ENCODE results near the gene RAB44.

Gene RAB44

DNA sequence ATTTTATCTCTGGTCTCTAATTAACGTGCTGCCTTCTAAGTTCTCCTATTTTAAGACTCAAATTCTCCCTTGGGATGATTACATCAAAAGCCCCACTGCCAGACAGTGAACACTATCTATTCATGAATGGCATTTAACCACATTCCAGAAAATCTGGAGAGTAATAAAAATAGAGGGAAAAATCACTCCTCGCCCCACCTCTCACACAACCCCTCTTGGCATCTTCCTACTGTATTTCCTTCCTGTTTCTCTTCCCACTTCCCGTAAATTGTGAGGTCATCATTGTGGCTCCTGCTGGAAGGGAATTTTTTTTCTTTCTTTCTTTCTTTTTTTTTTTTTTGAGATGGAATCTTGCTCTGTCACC lies 31.5 kb downstream of the RAB44 start:
- no peaks in the 10 kb centered on the region for H3K36me3 ChIP-seq (ENCODE audit: insufficient read depth, low read length)
- H3K9ac ChIP-seq (ENCODE audit: low read depth, low read length), result no peak overlapping the region
- H3K27me3 ChIP-seq (ENCODE audit: control insufficient read depth, insufficient read depth, low read length), result peaks cover 4% of the 10 kb centered on the region
- no peak overlapping the region for H3K4me2 ChIP-seq (ENCODE audit: low read length)
- H3K4me3 ChIP-seq (ENCODE audit: low read length), result no peak overlapping the region
- no peaks in the 10 kb centered on the region for H3K9me3 ChIP-seq (replicated peaks; ENCODE audit: low read length)
- peaks cover 6% of the 10 kb centered on the region for H3K4me1 ChIP-seq (ENCODE audit: control insufficient read depth, insufficient read depth, low read length)

DNA sequence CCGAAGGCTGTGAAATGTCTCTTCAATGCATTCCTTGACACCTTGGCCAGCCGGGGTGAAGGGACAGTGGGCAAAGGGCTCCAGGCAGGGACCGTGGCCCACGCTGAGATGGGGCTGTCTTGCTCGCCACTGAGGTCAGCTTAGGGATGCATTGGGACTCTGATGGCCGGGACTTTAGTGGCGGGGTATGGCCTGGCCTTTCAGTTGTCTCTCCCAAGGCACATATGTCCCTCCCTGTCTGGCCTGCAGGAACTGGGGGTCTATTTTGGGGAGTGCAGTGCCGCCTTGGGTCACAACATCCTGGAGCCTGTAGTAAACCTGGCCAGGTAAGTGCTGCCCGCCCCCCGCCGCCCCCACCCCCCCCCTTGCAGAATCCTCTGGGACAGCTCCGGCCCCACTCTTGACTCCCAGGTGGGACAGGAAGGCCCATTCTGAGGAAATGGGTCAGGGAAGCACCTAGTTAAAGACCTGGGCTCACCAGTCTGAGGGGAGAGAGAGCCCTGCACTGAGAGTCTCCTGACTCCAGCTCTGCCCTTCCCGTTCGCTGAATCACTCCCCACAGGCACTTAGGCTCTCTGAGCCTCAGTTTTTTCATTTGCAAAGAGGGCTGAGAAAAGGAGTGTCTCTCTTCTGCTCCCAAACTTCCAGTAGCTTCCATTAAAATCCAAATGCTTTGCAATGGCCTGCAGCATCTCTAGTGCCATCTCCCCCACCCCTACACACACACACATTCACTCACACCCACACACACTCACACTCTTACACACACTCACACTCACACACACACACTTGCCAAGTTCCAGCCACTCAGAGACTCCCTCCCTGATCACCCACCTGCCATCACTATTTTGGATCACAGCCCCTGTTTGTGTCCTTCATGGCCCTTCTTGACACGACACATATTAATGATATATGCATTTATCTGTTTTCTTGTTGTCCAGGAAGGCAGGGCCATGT lies 33.1 kb downstream of the RAB44 start:
- Histone ChIP-seq H3K4me3 (ENCODE audit: low read length) (no peak overlapping the region), H3K27me3 (ENCODE audit: control insufficient read depth, insufficient read depth, low read length) (peaks cover 7% of the 10 kb centered on the region), H3K36me3 (ENCODE audit: insufficient read depth, low read length) (no peaks in the 10 kb centered on the region), H3K4me1 (ENCODE audit: control insufficient read depth, insufficient read depth, low read length) (peaks cover 16% of the 10 kb centered on the region), H3K9ac (ENCODE audit: low read depth, low read length) (no peak overlapping the region), H3K4me2 (ENCODE audit: low read length) (no peak overlapping the region), H3K9me3 (replicated peaks; ENCODE audit: low read length) (no peaks in the 10 kb centered on the region)

DNA sequence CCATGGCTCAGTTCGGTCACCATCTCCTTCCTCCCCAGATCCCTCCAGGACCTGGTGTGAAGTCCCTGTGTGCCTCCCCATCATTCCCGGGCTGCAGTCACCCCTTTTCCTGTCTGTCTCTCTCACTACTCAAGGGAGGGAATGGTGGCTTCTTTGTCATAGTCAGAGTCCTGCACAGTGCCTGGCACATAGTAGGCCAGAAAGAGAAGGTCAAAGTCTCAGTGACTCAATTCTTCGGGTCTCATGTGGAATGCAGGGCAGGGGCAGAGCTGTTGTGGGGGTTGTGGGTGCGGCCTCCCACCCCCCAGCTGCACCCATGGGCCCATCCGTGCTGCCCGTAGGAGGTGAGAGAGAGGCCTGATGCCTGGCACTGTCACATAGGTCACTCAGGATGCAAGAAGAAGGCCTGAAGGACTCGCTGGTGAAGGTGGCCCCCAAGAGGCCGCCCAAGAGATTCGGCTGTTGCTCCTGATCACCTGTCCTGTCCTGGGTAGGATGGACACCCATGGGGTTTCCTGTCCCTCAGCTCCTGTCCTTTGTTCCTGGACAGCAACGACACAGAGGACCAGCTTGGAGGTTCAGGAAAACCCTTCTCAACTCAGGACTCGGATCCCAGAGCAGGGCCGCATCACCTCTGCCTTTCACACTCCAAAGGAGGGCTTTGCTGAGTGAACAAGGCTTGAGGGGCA lies 34.1 kb downstream of the RAB44 start:
- no peaks in the 10 kb centered on the region for H3K36me3 ChIP-seq (ENCODE audit: insufficient read depth, low read length)
- peaks cover 18% of the 10 kb centered on the region for H3K4me1 ChIP-seq (ENCODE audit: control insufficient read depth, insufficient read depth, low read length)
- H3K4me3 ChIP-seq (ENCODE audit: low read length), result no peak overlapping the region
- H3K9me3 ChIP-seq (replicated peaks; ENCODE audit: low read length), result no peaks in the 10 kb centered on the region
- no peak overlapping the region for H3K9ac ChIP-seq (ENCODE audit: low read depth, low read length)
- peaks cover 7% of the 10 kb centered on the region for H3K27me3 ChIP-seq (ENCODE audit: control insufficient read depth, insufficient read depth, low read length)
- no peak overlapping the region for H3K4me2 ChIP-seq (ENCODE audit: low read length)

DNA sequence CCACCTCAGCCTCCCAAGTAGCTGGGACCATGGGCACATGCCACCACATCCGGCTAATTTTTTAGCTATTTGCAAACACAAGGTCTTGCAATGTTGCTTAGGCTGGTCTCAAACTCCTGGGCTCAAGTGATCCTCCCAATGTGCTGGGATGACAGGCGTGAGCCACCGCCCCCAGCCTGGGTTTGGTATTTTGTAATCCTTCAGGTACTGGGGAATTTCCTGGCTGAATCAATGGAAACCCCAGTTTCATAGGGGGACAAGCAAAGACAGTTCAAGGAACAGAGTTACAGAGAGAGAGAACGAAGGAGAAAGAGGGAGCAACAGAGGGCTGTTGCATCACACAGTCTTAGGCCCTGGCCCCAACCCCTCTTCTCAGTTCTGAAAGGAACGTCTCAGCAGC lies 35.7 kb downstream of the RAB44 start:
- no peak overlapping the region for H3K4me2 ChIP-seq (ENCODE audit: low read length)
- H3K36me3 ChIP-seq (ENCODE audit: insufficient read depth, low read length), result no peaks in the 10 kb centered on the region
- no peak overlapping the region for H3K9ac ChIP-seq (ENCODE audit: low read depth, low read length)
- no peak overlapping the region for H3K4me3 ChIP-seq (ENCODE audit: low read length)
- H3K9me3 ChIP-seq (replicated peaks; ENCODE audit: low read length), result no peaks in the 10 kb centered on the region
- peaks cover 7% of the 10 kb centered on the region for H3K27me3 ChIP-seq (ENCODE audit: control insufficient read depth, insufficient read depth, low read length)
- peaks cover 18% of the 10 kb centered on the region for H3K4me1 ChIP-seq (ENCODE audit: control insufficient read depth, insufficient read depth, low read length)

DNA sequence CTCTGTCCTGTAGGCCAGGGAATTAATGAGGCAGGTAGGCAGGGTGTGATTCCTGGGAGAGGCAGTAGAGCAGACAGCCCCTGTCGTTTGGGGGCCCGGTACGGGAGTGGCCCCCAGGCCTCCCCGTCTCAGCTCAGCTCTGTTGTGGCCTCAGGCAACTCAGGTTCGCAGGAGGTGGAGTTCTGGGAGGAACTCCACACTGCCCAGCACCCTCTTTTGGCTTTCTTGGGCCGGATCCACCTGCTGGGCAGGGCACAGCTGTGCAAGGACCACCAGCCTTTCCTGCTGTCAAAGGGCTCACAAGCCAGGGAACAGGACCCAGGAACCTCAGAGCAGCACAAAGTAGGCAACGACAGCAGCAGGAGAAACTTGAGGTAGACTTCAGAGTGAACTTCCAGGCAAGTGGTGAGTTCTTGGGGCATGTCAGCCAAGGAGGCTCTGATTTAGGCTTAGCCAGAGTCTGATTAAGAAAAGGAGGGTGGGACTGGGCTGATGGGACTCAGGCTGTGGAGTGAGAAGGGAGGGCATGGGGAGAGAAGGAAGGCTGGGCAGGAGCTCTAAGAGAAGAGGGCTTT lies 36.9 kb downstream of the RAB44 start:
- Histone ChIP-seq H3K9ac (ENCODE audit: low read depth, low read length) (no peak overlapping the region), H3K4me3 (ENCODE audit: low read length) (peak overlapping the region; percentile 8), H3K4me1 (ENCODE audit: control insufficient read depth, insufficient read depth, low read length) (peaks cover 12% of the 10 kb centered on the region), H3K36me3 (ENCODE audit: insufficient read depth, low read length) (no peaks in the 10 kb centered on the region), H3K27me3 (ENCODE audit: control insufficient read depth, insufficient read depth, low read length) (peaks cover 7% of the 10 kb centered on the region), H3K4me2 (ENCODE audit: low read length) (peak overlapping the region; percentile 68), H3K9me3 (replicated peaks; ENCODE audit: low read length) (no peaks in the 10 kb centered on the region)

DNA sequence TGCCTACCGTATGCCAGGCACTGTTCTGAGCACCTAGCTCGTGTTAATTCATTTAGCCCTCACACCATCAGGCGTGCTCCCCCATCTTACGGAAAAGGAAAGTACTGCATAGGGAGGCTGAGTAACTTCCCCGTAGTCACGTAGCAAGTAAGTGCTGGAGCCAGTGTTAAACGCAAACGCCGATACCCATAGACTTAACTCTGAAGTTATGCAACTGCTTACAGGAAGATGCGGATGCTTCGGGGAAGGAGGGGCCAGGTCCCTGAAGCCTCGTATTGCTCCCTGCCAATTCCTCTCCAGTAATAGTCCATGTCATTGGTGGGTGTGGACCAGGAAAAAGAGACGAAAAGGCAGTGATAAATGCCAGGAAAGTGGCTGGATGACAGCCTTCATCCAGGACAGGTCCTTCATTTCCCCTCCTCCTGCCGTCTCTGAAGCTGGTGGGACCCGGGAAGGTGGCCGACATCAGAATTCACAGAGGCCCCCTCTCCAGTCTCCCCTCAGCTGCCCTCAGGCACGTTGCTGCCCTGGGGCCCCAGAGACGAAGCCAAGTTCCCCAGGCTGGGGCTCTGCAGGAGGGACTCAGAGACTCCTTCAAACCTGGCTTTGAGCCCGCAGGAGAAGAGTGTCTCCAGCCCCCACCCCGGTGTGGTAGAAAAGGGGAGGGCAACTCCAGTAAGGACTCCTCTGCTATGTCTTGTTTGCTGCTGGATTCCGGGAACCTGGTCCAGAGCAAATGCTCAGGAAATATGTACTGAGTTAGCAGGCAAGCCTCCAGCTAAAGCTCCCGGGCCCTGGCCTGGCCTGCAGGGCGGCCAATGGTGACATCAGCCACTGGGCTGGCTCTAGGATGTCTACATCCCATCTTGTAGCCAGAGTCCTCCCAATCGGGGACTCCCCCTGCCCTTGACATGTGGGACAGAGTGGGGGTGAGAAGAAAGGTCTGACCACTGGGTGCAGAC lies 37.8 kb downstream of the RAB44 start:
- Histone ChIP-seq H3K36me3 (ENCODE audit: insufficient read depth, low read length) (no peaks in the 10 kb centered on the region), H3K9me3 (replicated peaks; ENCODE audit: low read length) (no peaks in the 10 kb centered on the region), H3K4me3 (ENCODE audit: low read length) (peak overlapping the region; percentile 8), H3K4me2 (ENCODE audit: low read length) (peak overlapping the region; percentile 68), H3K4me1 (ENCODE audit: control insufficient read depth, insufficient read depth, low read length) (peaks cover 12% of the 10 kb centered on the region), H3K9ac (ENCODE audit: low read depth, low read length) (no peak overlapping the region), H3K27me3 (ENCODE audit: control insufficient read depth, insufficient read depth, low read length) (peaks cover 7% of the 10 kb centered on the region)

DNA sequence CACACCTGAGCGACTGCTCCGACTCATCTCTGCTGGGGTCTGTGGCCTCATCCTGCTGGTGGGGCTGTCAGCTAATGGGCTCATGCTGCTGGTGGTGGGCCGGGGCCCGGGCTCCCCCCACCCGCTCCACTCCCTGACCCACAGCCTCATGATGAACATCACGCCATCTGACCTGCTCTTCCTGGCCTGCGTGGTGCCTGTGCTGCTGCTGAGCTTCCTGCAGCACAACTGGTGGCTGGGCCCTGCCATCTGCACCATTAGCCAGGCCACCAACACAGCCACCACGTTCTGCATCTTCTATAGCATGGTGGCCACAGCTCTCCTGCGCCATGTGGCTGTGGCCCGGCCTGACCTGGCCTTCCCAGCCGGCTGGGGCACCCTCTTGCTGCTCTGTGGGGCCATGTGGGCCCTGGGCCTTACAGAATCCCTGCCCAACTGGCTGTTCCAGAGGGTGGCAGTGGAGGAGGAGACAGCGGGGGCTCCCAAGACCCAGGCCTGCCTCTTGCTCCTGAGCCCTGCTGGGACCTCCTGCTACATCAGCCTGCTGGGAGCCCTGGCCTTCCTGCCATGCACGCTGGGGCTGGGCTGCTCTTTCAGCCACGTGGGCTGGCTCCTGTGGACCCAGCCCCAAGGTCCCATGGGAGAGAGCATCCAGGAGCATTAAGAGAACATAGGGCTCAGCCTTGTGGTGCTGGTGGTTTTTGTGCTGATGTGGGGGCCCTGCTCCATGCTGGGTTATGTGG lies 39.6 kb downstream of the RAB44 start:
- Histone ChIP-seq H3K36me3 (ENCODE audit: insufficient read depth, low read length) (no peaks in the 10 kb centered on the region), H3K4me1 (ENCODE audit: control insufficient read depth, insufficient read depth, low read length) (peaks cover 12% of the 10 kb centered on the region), H3K9ac (ENCODE audit: low read depth, low read length) (no peak overlapping the region), H3K4me3 (ENCODE audit: low read length) (no peak overlapping the region), H3K4me2 (ENCODE audit: low read length) (no peak overlapping the region), H3K27me3 (ENCODE audit: control insufficient read depth, insufficient read depth, low read length) (peaks cover 7% of the 10 kb centered on the region), H3K9me3 (replicated peaks; ENCODE audit: low read length) (no peaks in the 10 kb centered on the region)

DNA sequence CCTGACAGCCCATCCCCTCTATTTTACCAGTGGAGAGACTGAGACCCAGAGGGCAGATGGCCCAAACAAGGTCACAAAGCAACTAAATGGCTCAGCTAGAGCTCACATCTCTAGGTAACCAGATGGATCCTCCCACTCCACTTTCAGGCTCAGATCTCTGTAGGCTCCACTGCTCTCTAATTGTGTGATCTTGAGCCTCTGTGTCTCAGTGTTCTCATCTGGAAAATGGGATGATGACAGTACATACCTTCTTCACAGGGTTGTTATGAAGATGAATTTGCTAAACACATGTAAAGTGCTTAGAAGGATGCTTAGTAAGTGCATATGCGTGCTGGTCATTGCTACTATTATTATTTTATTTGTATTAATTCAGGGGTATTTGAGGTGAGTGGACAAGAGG lies 40.5 kb downstream of the RAB44 start:
- no peaks in the 10 kb centered on the region for H3K36me3 ChIP-seq (ENCODE audit: insufficient read depth, low read length)
- H3K4me1 ChIP-seq (ENCODE audit: control insufficient read depth, insufficient read depth, low read length), result peaks cover 12% of the 10 kb centered on the region
- H3K27me3 ChIP-seq (ENCODE audit: control insufficient read depth, insufficient read depth, low read length), result peaks cover 9% of the 10 kb centered on the region
- no peak overlapping the region for H3K9ac ChIP-seq (ENCODE audit: low read depth, low read length)
- no peak overlapping the region for H3K4me2 ChIP-seq (ENCODE audit: low read length)
- H3K9me3 ChIP-seq (replicated peaks; ENCODE audit: low read length), result no peaks in the 10 kb centered on the region
- no peak overlapping the region for H3K4me3 ChIP-seq (ENCODE audit: low read length)

DNA sequence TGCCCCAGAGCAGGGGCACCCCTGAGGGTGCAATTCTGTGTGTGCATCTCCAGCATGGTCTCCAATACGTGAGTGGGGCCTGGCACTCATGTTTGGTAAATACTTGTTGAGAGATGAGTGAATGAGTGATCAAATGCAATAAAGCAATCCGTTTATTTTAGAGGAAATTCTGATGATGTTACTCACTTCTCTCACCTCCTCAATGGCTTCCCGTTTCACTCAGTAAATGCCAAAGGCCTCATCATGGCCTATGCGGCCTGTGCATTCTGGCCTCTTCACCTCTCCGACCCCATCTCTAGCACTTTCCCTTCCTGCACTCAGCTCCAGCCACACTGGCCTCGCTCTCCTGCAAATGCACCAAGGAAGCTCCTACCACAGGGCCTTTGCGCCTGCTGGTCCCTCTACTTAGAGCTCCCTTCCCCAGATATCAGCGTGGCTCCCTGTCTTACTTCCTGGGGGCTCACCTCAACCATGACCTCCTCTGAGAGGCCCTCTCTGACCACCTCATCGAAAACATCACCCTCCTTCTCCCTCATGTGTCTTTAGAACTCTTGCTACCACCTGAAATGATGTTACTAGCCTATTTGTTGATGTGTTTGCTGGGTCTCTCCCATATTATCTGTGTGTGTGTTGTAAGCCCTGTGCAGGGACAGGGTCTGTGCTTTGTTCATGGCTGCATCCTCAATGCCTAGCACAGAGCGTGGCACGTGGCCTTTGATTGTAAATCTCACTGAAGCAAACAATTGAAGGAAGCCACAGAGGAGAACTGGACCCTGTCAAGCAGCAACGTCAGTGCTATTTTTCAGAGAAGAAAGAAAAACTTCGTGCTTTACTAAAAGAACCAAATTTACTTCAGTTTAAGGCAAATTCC lies 42.6 kb downstream of the RAB44 start:
- H3K4me1 ChIP-seq (ENCODE audit: control insufficient read depth, insufficient read depth, low read length), result peaks cover 7% of the 10 kb centered on the region
- H3K4me3 ChIP-seq (ENCODE audit: low read length), result no peak overlapping the region
- no peaks in the 10 kb centered on the region for H3K9me3 ChIP-seq (replicated peaks; ENCODE audit: low read length)
- no peak overlapping the region for H3K4me2 ChIP-seq (ENCODE audit: low read length)
- H3K36me3 ChIP-seq (ENCODE audit: insufficient read depth, low read length), result no peaks in the 10 kb centered on the region
- no peak overlapping the region for H3K9ac ChIP-seq (ENCODE audit: low read depth, low read length)
- peaks cover 8% of the 10 kb centered on the region for H3K27me3 ChIP-seq (ENCODE audit: control insufficient read depth, insufficient read depth, low read length)

DNA sequence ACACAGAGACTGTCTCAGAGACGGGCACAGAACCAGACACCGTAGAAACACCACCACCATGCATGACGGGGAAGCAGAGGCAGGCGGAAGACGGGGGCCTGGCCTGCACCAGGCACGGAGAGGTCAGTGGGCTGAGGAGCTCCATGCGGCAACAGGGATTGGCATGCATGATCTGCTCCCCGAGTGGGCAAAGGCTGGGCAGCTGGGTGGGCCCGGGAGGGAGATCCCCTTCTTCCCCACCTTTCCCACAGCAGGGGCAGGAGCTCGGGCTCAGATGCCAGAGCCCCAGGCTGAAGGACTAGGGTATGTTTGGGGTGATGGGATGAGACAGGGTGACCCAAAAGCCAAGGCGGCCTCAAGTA lies 43.2 kb downstream of the RAB44 start:
- H3K4me3 ChIP-seq (ENCODE audit: low read length), result no peak overlapping the region
- H3K9ac ChIP-seq (ENCODE audit: low read depth, low read length), result no peak overlapping the region
- no peaks in the 10 kb centered on the region for H3K36me3 ChIP-seq (ENCODE audit: insufficient read depth, low read length)

More for the DNA sequence above, 43.2 kb downstream of the RAB44 start:
- H3K4me2 ChIP-seq (ENCODE audit: low read length), result no peak overlapping the region
- peaks cover 1% of the 10 kb centered on the region for H3K4me1 ChIP-seq (ENCODE audit: control insufficient read depth, insufficient read depth, low read length)
- no peaks in the 10 kb centered on the region for H3K9me3 ChIP-seq (replicated peaks; ENCODE audit: low read length)
- peaks cover 10% of the 10 kb centered on the region for H3K27me3 ChIP-seq (ENCODE audit: control insufficient read depth, insufficient read depth, low read length)

All from skeletal muscle satellite cell (primary cell).